HG03469 (cell line): ENCODE measurements around the gene ALDH2.
A peak's percentile ranks its signal among the peaks of the same experiment; 100 is the strongest.
"Not testable (repeated sequence)": the region's sequence is repeated elsewhere in the genome, so short reads cannot be mapped to it uniquely, and the experiment has no call there.

Experiments
- ATAC-seq: cut with Tn5 transposase; IDR thresholded peaks from one replicate; pipeline ENCODE4 v1.9.1; 2021; ENCODE audit warnings: mild to moderate bottlenecking, moderate library complexity, moderate number of reproducible peaks; ENCODE audit not compliant: unreplicated experiment

The ALDH2 gene

GRCh38 chr12:111823891-111824290 is 57.2 kb downstream of the ALDH2 start:
- no peak for ATAC-seq

GRCh38 chr12:111824312-111824711 is 57.6 kb downstream of the ALDH2 start:
- not testable (repeated sequence) for ATAC-seq

- ATAC-seq: no peak
Observed at GRCh38 chr12:111825509-111825908, 58.8 kb downstream of the ALDH2 start.

- ATAC-seq: no peak
Observed at GRCh38 chr12:111826316-111826715, 59.6 kb downstream of the ALDH2 start.

- no peak for ATAC-seq
Observed at GRCh38 chr12:111826992-111827391, 60.3 kb downstream of the ALDH2 start.

GRCh38 chr12:111827907-111828306 is 61.2 kb downstream of the ALDH2 start:
- no peak for ATAC-seq

GRCh38 chr12:111828338-111828979 is 61.7 kb downstream of the ALDH2 start:
- ATAC-seq: no peak

GRCh38 chr12:111829635-111830034 is 62.9 kb downstream of the ALDH2 start:
- ATAC-seq: not testable (repeated sequence)

- ATAC-seq: not testable (repeated sequence)
Observed at GRCh38 chr12:111834740-111835386, 68.1 kb downstream of the ALDH2 start.

- not testable (repeated sequence) for ATAC-seq
Observed at GRCh38 chr12:111835531-111836181, 68.9 kb downstream of the ALDH2 start.

- ATAC-seq: no peak
Observed at GRCh38 chr12:111838353-111838752, 71.6 kb downstream of the ALDH2 start.

- no peak for ATAC-seq
Observed at GRCh38 chr12:111840807-111841206, 74.1 kb downstream of the ALDH2 start.

- ATAC-seq: no peak
Observed at GRCh38 chr12:111841236-111841749, 74.6 kb downstream of the ALDH2 start.

- ATAC-seq: peak; percentile 63
Observed at GRCh38 chr12:111841750-111842555, 75.2 kb downstream of the ALDH2 start, which contains the start of gene MAPKAPK5. MAPKAPK5 (plus strand) TSS chr12:111842228; CDS start chr12:111842734, 506 bp downstream.

- ATAC-seq: no peak
Observed at GRCh38 chr12:111842556-111843396, 76.0 kb downstream of the ALDH2 start.

GRCh38 chr12:111846016-111846415 is 79.3 kb downstream of the ALDH2 start:
- ATAC-seq: no peak

GRCh38 chr12:111850526-111850925 is 83.8 kb downstream of the ALDH2 start:
- no peak for ATAC-seq

- ATAC-seq: no peak
Observed at GRCh38 chr12:111858186-111858585, 91.5 kb downstream of the ALDH2 start.

GRCh38 chr12:111858778-111859177 is 92.0 kb downstream of the ALDH2 start:
- no peak for ATAC-seq

GRCh38 chr12:111864913-111865312 is 98.2 kb downstream of the ALDH2 start:
- no peak for ATAC-seq
